Heart right ventricle (tissue), 16 donors: Measurements from ENCODE around the gene UBE2D2. TPM values are rescaled to one million over a fixed set of nuclear protein-coding genes. Genes with fewer than 3 reads are reported as not detected.

Experiments used
- ATAC-seq, 8 donors: fragments of 200-7000 bp; cut with Tn5 transposase; one replicate each; pipeline ENCODE4 v1.9.1; 2020; ENCODE audit warnings: mild to moderate bottlenecking in 8 of 8, moderate library complexity in 8 of 8, moderate number of reproducible peaks in 1 of 8
- DNase-seq, 2 donors: peaks; one replicate each; pipeline ENCODE4 v3.0.0-alpha.2; 2020
- H3K27ac ChIP-seq, 10 donors: fragments of 200-600 bp; sonication (generic) in 2 of 10; one replicate each; pipeline versions ENCODE4 v1.5.0 to v1.8.0; 2020 to 2022; ENCODE audit warnings: mild to moderate bottlenecking in 3 of 10
- H3K27me3 ChIP-seq, 7 donors: fragments of 200-600 bp; one replicate each; pipeline ENCODE4 v1.8.0; 2021 to 2022; ENCODE audit warnings: mild to moderate bottlenecking in 2 of 7
- H3K36me3 ChIP-seq, 9 donors: fragments of 200-600 bp; sonication (generic) in 1 of 9; one replicate each; pipeline versions ENCODE4 v1.5.0 to v1.8.0; 2020 to 2022; ENCODE audit warnings: mild to moderate bottlenecking in 2 of 9
- H3K4me1 ChIP-seq, 9 donors: fragments of 200-600 bp; sonication (generic) in 1 of 9; one replicate each; pipeline versions ENCODE4 v1.5.0 to v1.8.0; 2020 to 2022; ENCODE audit warnings: mild to moderate bottlenecking in 4 of 9
- H3K4me3 ChIP-seq, 10 donors: fragments of 200-600 bp; sonication (generic) in 2 of 10; one replicate each; pipeline versions ENCODE4 v1.5.0 to v1.8.0; 2020 to 2022; ENCODE audit warnings: mild to moderate bottlenecking in 7 of 10, moderate library complexity in 2 of 10
- H3K9me3 ChIP-seq, 11 donors: fragments of 200-600 bp in 10 of 11; sonication (generic) in 2 of 11; one replicate each; pipeline versions ENCODE4 v1.5.0 to v1.8.0; 2013 to 2022; ENCODE audit warnings: mild to moderate bottlenecking in 2 of 11, control low read depth in 1 of 11, moderate library complexity in 1 of 11
- WGBS, 2 donors: extraction: QIAGEN DNeasy Blood & Tissue Kit; methylation state at CpG; one replicate each; pipeline ENCODE4 v1.1.7; 2013; ENCODE audit warnings: inconsistent platforms in 1 of 2; 5-methylcytosine and 5-hydroxymethylcytosine counted together
- intact Hi-C, 10 donors: fragments of 100-400 bp; cut with DNase I; formaldehyde crosslinking; loops; one replicate each; pipeline versions ENCODE4 v1.11.1 to v1.14.2; 2022
- polyA plus RNA-seq, 2 donors: library from polyadenylated mRNA; stranded (reverse); fragments of 200-250 nt; gene quantifications; one replicate each; pipeline ENCODE4 v1.2.3, GENCODE V29; 2013
- total RNA-seq, 10 donors: library from RNA; stranded (reverse); fragmentation: NEBNext Ultra II Directional in 3 of 10; extraction: Animal tissue kit (Norgen Biotek cat#: 25700) in 3 of 10; gene quantifications; one replicate each; pipeline versions ENCODE4 v1.2.1 to v1.2.4, GENCODE V29; 2021 to 2023
- TF ChIP-seq, protein P1 (sequence below), 9 donors: fragments of 200-600 bp; sonication (generic) in 2 of 9; IDR thresholded peaks; one replicate each; pipeline versions ENCODE4 v1.5.0 to v1.8.0; 2021 to 2022; ENCODE audit warnings: antibody characterized with exemption in 9 of 9, mild to moderate bottlenecking in 5 of 9, moderate library complexity in 1 of 9
- donor health status: Arrhythmogenic right ventricular cardiomyopathy.
- donor health status: ischemic (EF 13 %, LVEDD 7.1; RV severe dilation, severe dysfunction).
- donor health status: healthy with polysubstance abuse.
- donor health status: DM: no; HTN: yes; CAD: no.
- donor health status: DM: no; HTN: no; CAD: no.
- donor health status: ischemic (EF 25% LVEDD 6.9; RV normal size, moderate dysfunction).
- donor health status: ischemic (EF 25% LVEDD 5.7; RV mildly dilated, moderate dysfunction).
- donor health status: healthy.
- donor health status: DM: yes; HTN: yes; CAD: no.
- donor health status: Ischemic cardiomyopathy.
- donor health status: ischemic (EF 35%, LVEDD 5.7; RV mildly dilated, moderate dysfunction).
- donor health status: nonischemic (EF 11% LVEDD 7.7; RV severe dilation, severe dysfunction).
- donor health status: DM: yes; HTN: yes; CAD: no.
- donor health status: PGD.
- donor health status: ischemic (EF 29% LVEDD 5.4; RV normal size, mild dysfunction).
- donor health status: nonischemic (EF 23%, LVEDD 6.1; RV moderate dilation, normal function).

UBE2D2 gene
- total and polyA plus RNA-seq, 12 donors: 59.3 to 162 (median 139) TPM

DNA sequence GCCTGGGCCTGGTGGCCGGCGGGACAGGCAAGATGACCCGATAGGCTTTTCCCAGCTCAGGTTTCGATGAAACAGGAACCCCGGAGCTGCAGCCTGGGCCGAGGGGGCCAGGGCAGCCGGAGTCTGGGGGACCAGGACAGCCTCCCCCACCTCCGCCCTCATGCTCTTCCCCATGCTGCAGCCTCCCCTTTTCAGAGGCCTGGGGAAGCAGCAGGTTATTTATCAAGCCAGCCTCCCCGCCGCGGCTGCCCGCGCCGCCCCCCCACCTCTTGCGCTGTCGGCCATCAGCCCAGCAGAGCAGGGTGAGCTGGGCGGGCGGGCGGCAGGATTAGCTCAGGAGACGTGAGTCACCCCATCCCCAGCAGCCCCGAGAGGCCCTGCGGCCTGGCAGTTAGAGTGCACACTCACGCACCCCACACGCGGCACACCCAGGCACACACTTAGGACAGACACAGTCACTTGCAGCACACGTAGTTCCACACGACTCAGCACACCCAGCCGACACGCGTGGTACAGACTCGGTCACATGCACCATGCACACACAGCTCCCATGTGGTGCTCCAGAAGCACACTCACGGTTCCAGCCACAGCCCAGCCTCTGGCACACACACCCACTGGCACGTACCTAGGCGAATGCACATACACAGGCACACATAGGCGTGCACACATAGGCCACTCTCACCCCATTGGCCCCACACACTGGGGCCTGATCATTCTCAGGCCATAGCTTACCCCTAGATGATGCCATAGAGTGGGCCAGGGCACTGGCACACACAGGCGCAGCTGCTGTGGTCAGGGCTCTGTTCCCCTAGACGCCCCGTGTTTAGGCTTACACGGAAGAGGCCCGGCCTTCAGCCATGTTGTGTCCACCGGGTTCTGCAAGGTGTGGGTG, 100.0 kb downstream of the UBE2D2 start:
- Histone ChIP-seq H3K27me3 (no peaks in the 10 kb centered on the region), H3K4me3 (peak overlapping the region in 8 of 10 donors; percentile 8 to 49 (median 29)), H3K27ac (peak overlapping the region; percentile 86 to 97 (median 92)), H3K9me3 (no peaks in the 10 kb centered on the region), H3K4me1 (peaks cover 53 to 100% (median 87%) of the 10 kb centered on the region in 9 donors), H3K36me3 (no peaks in the 10 kb centered on the region)
- intact Hi-C loops: no loop called here
- peak; percentile 54 to 78 (median 66) for ATAC-seq
- peak; percentile 78 to 82 for DNase-seq
- TF ChIP-seq, protein P1, sequence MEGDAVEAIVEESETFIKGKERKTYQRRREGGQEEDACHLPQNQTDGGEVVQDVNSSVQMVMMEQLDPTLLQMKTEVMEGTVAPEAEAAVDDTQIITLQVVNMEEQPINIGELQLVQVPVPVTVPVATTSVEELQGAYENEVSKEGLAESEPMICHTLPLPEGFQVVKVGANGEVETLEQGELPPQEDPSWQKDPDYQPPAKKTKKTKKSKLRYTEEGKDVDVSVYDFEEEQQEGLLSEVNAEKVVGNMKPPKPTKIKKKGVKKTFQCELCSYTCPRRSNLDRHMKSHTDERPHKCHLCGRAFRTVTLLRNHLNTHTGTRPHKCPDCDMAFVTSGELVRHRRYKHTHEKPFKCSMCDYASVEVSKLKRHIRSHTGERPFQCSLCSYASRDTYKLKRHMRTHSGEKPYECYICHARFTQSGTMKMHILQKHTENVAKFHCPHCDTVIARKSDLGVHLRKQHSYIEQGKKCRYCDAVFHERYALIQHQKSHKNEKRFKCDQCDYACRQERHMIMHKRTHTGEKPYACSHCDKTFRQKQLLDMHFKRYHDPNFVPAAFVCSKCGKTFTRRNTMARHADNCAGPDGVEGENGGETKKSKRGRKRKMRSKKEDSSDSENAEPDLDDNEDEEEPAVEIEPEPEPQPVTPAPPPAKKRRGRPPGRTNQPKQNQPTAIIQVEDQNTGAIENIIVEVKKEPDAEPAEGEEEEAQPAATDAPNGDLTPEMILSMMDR (IDR thresholded peaks at IDR 0.05): no peak
- 38 to 42% methylated on average over 37 to 41 of the region's 41 CpGs for WGBS, 2 donors

DNA sequence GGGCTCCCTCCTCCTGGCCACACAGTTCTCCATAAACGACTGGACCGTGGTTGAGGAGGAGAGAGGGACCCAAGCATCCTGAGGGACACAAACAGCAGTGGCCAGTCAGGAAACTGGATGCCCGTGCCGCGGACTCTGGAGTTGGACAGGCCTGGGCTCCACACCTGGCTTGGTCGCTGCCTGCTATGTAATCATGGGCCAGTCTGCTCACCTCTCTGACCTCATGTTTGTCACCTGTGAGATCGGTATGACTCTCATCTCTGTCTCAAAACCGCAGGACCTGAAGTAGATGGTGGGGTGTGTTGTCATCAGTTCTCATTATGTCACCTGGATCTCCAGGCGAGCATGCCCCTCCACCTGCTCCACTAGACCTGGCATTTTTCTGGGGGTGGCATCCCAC, 101.5 kb downstream of the UBE2D2 start:
- Histone ChIP-seq H3K36me3 (no peaks in the 10 kb centered on the region), H3K27me3 (no peaks in the 10 kb centered on the region), H3K27ac (peak overlapping the region in 8 of 10 donors; percentile 90 to 97 (median 94)), H3K4me1 (peaks cover 58 to 100% (median 87%) of the 10 kb centered on the region in 9 donors), H3K9me3 (no peaks in the 10 kb centered on the region), H3K4me3 (no peak overlapping the region)
- TF ChIP-seq, protein P1 (IDR thresholded peaks at IDR 0.05): no peak
- no peak for ATAC-seq
- DNase-seq: no peak
- intact Hi-C loops: no loop called here
- 83 to 88% methylated on average over 9 of the region's 9 CpGs for WGBS, 2 donors

DNA sequence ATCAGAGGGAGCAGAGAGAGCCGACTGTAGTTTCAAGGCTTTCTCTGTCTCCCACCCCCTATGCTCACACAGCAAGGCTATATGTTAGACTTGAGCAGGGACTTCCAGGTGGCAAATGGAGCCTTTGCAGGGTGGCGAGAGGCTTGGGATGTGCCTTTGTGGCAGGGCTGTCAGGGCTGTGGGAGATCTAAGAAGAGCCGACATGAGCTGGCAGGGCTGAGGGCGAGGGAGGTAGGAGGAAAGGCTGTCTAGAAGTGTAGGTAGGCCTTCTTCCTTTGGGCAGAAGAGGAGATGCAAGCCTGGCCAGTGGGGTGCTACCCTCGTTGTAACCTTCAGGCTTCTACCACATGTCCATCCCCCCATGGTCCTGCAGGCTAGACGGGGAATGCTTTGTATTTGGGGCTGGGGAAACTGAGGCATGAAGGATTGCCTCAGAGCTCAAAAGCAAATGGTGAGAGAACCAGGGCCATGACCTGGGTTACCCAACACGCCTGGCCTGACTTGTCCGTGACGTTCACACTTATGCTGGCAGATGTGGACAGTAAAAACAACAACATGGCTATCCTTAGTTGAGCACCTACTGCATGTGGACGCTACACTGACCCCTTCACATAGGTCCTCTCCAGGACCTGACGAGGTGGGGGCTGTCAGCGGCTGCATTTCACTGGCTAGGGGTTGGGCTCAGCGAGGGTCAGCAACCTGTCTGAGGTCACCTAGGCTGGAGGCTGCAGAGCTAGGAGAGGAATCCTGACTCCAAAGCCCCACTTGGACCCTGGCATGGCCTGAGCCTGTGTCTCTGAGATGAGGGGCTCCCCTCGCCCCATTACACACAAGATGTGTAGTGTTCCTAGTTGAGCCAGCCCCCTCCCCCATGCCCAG, 102.3 kb downstream of the UBE2D2 start:
- no peak overlapping the region for H3K4me3 ChIP-seq
- 80 to 86% methylated on average over 14 of the region's 14 CpGs for WGBS, 2 donors
- no peak for DNase-seq
- intact Hi-C loops: no loop called here
- H3K27ac ChIP-seq: peak overlapping the region in 9 of 10 donors; percentile 80 to 98 (median 94)
- H3K36me3 ChIP-seq: no peaks in the 10 kb centered on the region
- no peak for ATAC-seq
- no peaks in the 10 kb centered on the region for H3K27me3 ChIP-seq
- TF ChIP-seq, protein P1 (IDR thresholded peaks at IDR 0.05): no peak
- peaks cover 55 to 99% (median 84%) of the 10 kb centered on the region in 9 donors for H3K4me1 ChIP-seq
- H3K9me3 ChIP-seq: no peaks in the 10 kb centered on the region

DNA sequence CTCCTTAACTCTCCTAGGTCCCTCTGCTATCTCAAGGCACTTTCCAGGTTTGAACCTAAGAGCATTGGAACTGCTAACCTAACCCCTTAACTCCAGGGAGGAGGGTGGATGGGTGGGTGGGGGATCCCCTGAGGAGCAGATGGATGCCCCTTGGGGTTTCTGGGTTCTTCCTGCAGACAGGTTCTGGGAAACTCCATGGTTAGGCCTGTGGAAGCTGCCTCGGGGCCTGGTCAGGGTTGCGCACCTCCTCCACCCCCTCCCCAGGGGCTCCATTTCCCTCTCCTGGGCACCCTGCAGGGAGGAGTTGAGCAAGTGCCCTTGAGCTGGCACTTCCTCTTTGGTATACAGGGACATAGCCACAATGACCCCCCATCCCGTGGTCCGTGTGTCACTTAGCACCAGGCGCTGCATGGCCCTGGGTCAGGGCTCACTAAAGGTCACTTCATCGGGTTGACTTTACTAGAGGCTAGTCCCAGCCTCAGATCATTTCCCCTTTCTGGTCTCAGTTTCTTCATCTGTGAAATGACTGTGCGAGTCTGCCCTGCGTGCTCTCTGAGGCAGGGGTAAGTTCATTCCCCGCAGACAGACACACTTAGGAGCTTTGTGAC, 103.1 kb downstream of the UBE2D2 start:
- intact Hi-C loops: no loop called here
- 72% methylated on average over 9 of the region's 9 CpGs for WGBS, 2 donors
- TF ChIP-seq, protein P1 (IDR thresholded peaks at IDR 0.05): no peak
- no peaks in the 10 kb centered on the region for H3K36me3 ChIP-seq
- DNase-seq (no peak), ATAC-seq (peak in 1 of 8 donors; percentile 1)
- no peak overlapping the region for H3K4me3 ChIP-seq
- H3K4me1 ChIP-seq: peaks cover 48 to 99% (median 84%) of the 10 kb centered on the region in 9 donors
- no peaks in the 10 kb centered on the region for H3K9me3 ChIP-seq
- H3K27me3 ChIP-seq: no peaks in the 10 kb centered on the region
- peak overlapping the region; percentile 32 to 98 (median 93) for H3K27ac ChIP-seq
